ENCODE measurements around the gene TNNC2. TPM values are rescaled to one million over a fixed set of nuclear protein-coding genes. Genes with fewer than 3 reads are reported as not detected.

Gene TNNC2
- total RNA-seq, 1 donor from 2014 or later = 1.2 TPM

- Mint-ChIP-seq H3K27me3 (ENCODE audit: unreplicated experiment) (no peaks in the 10 kb centered on the region), H3K27ac (ENCODE audit: unreplicated experiment) (peak overlapping the region; percentile 23), H3K9me3 (ENCODE audit: unreplicated experiment) (no peaks in the 10 kb centered on the region), H3K4me1 (ENCODE audit: unreplicated experiment) (peaks cover 1% of the 10 kb centered on the region), H3K36me3 (ENCODE audit: unreplicated experiment) (peaks cover 24% of the 10 kb centered on the region), H3K4me3 (ENCODE audit: unreplicated experiment) (no peak overlapping the region)
- TF ChIP-seq CTCF (IDR thresholded peaks at IDR 0.05) = no peak
- DNase-seq (ENCODE audit: extremely low spot score, unreplicated experiment) = no peak
Observed at GRCh38 chr20:45842169-45842812, 15.2 kb upstream of the TNNC2 start.

DNA sequence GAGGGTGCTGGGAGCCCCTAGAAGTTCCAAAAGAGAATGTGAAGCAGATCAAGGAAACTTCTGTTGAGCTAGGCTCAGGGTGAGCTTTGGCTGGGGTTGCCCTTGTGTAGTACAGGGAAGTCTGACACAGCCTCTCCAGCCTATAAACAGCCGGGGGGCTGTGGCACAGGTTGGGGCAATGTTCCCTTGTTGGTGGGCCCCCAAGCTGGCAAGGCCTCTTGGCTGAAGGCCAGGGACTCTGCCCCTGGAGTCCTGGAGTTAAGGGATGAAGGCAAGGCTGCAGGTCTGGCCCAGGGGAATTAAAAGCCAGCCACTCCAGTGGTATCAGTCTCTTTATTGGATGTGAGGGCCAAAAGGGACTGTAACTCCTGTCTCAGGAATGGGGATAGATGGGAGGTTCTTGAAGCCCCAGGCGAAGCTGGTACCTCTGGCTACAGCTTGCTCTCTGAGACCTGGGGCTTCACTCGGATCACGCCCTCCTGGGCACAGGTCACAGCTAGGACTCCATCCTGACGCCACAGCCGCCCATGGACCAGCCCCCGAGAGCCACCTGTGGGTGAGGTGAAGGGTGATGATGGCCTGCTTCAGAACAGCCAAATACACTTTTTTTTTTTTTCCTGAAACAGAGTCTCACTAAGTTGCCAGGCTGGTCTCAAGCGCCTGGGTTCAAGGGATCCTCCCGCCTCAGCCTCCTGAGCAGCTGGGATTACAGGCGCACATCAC lies 14.5 kb upstream of the TNNC2 start:
- H3K9me3 Mint-ChIP-seq (ENCODE audit: unreplicated experiment) = no peaks in the 10 kb centered on the region
- no peak for DNase-seq (ENCODE audit: extremely low spot score, unreplicated experiment)
- H3K4me1 Mint-ChIP-seq (ENCODE audit: unreplicated experiment) = peaks cover 8% of the 10 kb centered on the region
- no peak overlapping the region for H3K27ac Mint-ChIP-seq (ENCODE audit: unreplicated experiment)
- H3K4me3 Mint-ChIP-seq (ENCODE audit: unreplicated experiment) = no peak overlapping the region
- peaks cover 24% of the 10 kb centered on the region for H3K36me3 Mint-ChIP-seq (ENCODE audit: unreplicated experiment)
- H3K27me3 Mint-ChIP-seq (ENCODE audit: unreplicated experiment) = no peaks in the 10 kb centered on the region
- TF ChIP-seq CTCF (IDR thresholded peaks at IDR 0.05) = no peak

DNA sequence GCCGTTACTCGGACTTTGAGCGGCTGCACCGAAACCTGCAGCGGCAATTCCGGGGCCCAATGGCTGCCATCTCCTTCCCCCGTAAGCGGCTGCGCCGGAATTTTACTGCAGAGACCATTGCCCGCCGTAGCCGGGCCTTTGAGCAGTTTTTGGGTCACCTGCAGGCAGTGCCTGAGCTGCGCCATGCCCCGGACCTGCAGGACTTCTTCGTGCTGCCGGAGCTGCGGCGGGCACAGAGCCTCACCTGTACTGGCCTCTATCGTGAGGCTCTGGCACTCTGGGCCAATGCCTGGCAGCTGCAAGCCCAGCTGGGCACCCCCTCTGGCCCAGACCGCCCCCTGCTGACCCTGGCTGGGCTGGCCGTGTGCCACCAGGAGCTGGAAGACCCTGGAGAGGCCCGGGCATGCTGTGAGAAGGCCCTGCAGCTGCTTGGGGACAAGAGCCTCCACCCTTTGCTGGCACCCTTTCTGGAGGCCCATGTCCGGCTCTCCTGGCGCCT lies 13.6 kb upstream of the TNNC2 start:
- peaks cover 13% of the 10 kb centered on the region for H3K4me1 Mint-ChIP-seq (ENCODE audit: unreplicated experiment)
- no peaks in the 10 kb centered on the region for H3K9me3 Mint-ChIP-seq (ENCODE audit: unreplicated experiment)
- H3K27ac Mint-ChIP-seq (ENCODE audit: unreplicated experiment) = no peak overlapping the region
- no peak overlapping the region for H3K4me3 Mint-ChIP-seq (ENCODE audit: unreplicated experiment)
- no peaks in the 10 kb centered on the region for H3K27me3 Mint-ChIP-seq (ENCODE audit: unreplicated experiment)
- no peak for TF ChIP-seq CTCF (IDR thresholded peaks at IDR 0.05)
- peaks cover 22% of the 10 kb centered on the region for H3K36me3 Mint-ChIP-seq (ENCODE audit: unreplicated experiment)
- DNase-seq (ENCODE audit: extremely low spot score, unreplicated experiment) = no peak

GRCh38 chr20:45836841-45837240 lies 9.7 kb upstream of the TNNC2 start:
- Mint-ChIP-seq H3K4me3 (ENCODE audit: unreplicated experiment) (no peak overlapping the region), H3K9me3 (ENCODE audit: unreplicated experiment) (no peaks in the 10 kb centered on the region)

More at GRCh38 chr20:45836841-45837240, 9.7 kb upstream of the TNNC2 start:
- no peak for DNase-seq (ENCODE audit: extremely low spot score, unreplicated experiment)
- peak overlapping the region; percentile 38 for H3K27ac Mint-ChIP-seq (ENCODE audit: unreplicated experiment)
- no peaks in the 10 kb centered on the region for H3K27me3 Mint-ChIP-seq (ENCODE audit: unreplicated experiment)
- H3K4me1 Mint-ChIP-seq (ENCODE audit: unreplicated experiment) = peaks cover 38% of the 10 kb centered on the region
- TF ChIP-seq CTCF (IDR thresholded peaks at IDR 0.05) = no peak
- H3K36me3 Mint-ChIP-seq (ENCODE audit: unreplicated experiment) = peaks cover 5% of the 10 kb centered on the region

Measured in osteocyte (in vitro differentiated cells).